SJCRH30 (cell line): ENCODE results near the gene RAB44. TPM values are rescaled to one million over a fixed set of nuclear protein-coding genes. Genes with fewer than 3 reads are reported as not detected.

ENCODE experiments used
- DNase-seq, 2 experiments: peaks; one replicate each; pipeline ENCODE4 v3.0.0-alpha.2; 2015 to 2020
- H3K27ac ChIP-seq: fragments of 250-450 bp; sonication (Bioruptor Pico); 2 replicates; pipeline ENCODE4 v1.5.1; 2020; ENCODE audit warnings: mild to moderate bottlenecking, moderate library complexity
- H3K27me3 ChIP-seq: fragments of 250-450 bp; sonication (Bioruptor Pico); 2 replicates; pipeline ENCODE4 v1.5.1; 2020; ENCODE audit warnings: mild to moderate bottlenecking, moderate library complexity
- H3K36me3 ChIP-seq: fragments of 250-450 bp; sonication (Bioruptor Pico); 2 replicates; pipeline ENCODE4 v1.5.1; 2020; ENCODE audit warnings: mild to moderate bottlenecking, moderate library complexity
- H3K4me1 ChIP-seq: fragments of 250-450 bp; sonication (Bioruptor Pico); 2 replicates; pipeline ENCODE4 v1.5.1; 2020; ENCODE audit warnings: mild to moderate bottlenecking, moderate library complexity
- H3K4me3 ChIP-seq: fragments of 250-450 bp; sonication (Bioruptor Pico); 2 replicates; pipeline ENCODE4 v1.5.1; 2020; ENCODE audit warnings: mild to moderate bottlenecking, moderate library complexity
- H3K9me3 ChIP-seq: fragments of 250-450 bp; sonication (Bioruptor Pico); replicated peaks from 2 replicates; pipeline ENCODE4 v1.5.1; 2020; ENCODE audit warnings: mild to moderate bottlenecking, moderate library complexity
- total RNA-seq: library from RNA; depleted of rRNA; stranded (reverse); fragments of >200 nt; shearing (Covaris generic); gene quantifications from 2 replicates; pipeline ENCODE4 v1.2.3, GENCODE V29; 2014

Gene RAB44
- total RNA-seq, 1 experiment from 2014 or later: not detected

DNA sequence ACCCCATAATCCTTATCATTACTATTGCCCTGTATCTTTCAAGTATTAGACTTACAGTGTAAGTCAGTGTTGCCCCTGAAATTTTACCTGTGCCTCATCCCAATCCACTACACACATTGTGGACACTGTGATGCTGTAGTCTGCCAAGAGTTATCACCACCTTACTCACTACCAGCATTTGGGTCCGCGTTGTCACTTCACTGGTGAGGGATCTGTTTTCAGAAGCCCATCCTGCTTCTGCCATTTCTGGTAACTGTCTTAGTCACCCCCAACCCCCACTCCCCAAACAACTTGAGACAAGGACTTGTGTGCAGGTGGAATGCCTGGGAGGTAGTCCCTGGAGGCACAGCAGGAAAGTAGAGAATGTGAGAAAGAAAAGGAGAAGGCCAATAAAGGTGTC, 6.0 kb upstream of the RAB44 start:
- Histone ChIP-seq H3K27me3 (no peaks in the 10 kb centered on the region), H3K4me1 (no peaks in the 10 kb centered on the region), H3K4me3 (no peak overlapping the region), H3K36me3 (peaks cover 10% of the 10 kb centered on the region), H3K9me3 (no peaks in the 10 kb centered on the region), H3K27ac (no peak overlapping the region)
- DNase-seq: no peak

DNA sequence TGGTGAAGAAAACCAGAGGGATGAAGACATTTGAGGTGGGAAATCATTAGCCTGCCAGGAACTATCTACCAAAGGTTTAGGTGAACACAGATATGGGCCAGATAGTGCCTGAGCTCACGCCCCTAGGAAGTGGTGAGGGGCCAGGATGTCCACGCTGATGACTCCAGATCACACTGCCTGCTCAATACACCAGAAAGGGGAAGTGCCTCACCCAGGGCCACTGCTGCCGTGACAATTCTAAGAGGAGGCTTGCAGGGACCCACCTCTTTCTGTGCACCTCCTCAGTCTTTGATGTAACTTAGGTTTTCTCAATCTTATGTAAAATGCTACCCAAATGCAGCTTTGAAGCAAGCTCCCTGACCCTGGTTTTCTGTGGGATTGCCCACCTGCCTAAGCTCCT, 5.4 kb upstream of the RAB44 start:
- DNase-seq: no peak
- Histone ChIP-seq H3K27ac (no peak overlapping the region), H3K27me3 (no peaks in the 10 kb centered on the region), H3K36me3 (peaks cover 5% of the 10 kb centered on the region), H3K4me1 (no peaks in the 10 kb centered on the region), H3K9me3 (no peaks in the 10 kb centered on the region), H3K4me3 (no peak overlapping the region)

DNA sequence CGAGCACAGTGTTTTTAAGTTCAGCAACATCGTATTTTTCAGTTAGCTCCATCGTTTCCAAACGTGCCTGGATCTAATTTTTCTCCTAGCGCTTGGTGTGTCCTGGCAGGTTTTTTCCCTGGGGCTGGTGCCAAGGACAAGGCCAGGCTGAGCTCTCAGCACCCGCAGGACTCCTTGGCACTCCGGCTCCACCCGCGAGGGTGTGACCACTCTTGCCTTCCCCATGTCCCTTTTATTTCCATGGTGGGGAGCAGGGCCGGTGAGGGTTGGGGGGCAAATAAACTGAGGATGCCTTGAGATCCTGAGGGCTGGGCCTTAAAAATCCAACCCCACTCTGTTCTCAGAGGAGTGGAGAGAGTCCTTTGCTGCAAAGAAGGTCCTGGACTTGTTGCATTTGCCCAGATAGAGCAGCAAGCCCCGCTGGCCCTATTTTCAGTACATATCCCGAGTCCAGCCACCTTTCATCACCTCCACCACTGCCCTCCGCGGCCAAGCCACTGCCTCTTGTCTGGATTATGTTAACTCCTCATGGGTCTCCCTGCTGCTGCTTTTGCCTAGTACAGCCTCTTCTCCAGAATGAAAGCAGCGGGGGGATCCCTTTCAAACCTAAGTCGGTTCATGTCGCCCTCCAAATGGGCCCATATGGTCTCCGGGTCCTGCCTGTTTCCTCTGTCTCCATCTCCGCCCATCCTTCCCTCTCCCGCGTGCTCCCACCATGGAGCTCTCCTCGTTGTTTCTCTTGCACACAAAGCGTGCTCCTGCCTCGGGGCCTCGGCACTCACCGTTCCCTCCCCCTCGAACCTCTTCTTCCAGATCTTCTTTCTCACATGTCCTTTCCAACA, 4.5 kb upstream of the RAB44 start:
- no peaks in the 10 kb centered on the region for H3K9me3 ChIP-seq
- H3K4me3 ChIP-seq: no peak overlapping the region
- no peaks in the 10 kb centered on the region for H3K27me3 ChIP-seq
- H3K4me1 ChIP-seq: no peaks in the 10 kb centered on the region
- no peak for DNase-seq
- no peaks in the 10 kb centered on the region for H3K36me3 ChIP-seq
- no peak overlapping the region for H3K27ac ChIP-seq

DNA sequence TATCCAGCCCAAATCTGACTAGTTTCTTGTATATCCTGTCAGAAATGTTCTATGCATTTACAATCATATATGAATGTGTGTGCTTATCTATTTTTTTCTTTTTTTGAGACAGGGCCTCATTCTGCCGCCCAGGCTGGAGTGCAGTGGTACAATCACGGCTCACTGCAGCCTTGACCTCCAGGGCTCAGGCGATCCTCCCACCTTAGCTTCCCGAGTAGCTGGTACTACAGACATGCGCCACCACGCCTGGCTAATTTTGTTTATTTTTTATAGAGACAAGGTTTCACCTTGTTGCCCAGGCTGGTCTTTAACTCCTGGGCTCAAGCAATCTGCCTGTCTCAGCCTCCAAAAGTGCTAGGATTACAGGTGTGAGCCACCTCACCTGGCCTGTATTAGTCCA, 3.0 kb upstream of the RAB44 start:
- H3K9me3 ChIP-seq: no peaks in the 10 kb centered on the region
- H3K36me3 ChIP-seq: no peaks in the 10 kb centered on the region
- H3K27me3 ChIP-seq: no peaks in the 10 kb centered on the region
- H3K4me1 ChIP-seq: no peaks in the 10 kb centered on the region
- no peak for DNase-seq
- no peak overlapping the region for H3K27ac ChIP-seq
- no peak overlapping the region for H3K4me3 ChIP-seq

DNA sequence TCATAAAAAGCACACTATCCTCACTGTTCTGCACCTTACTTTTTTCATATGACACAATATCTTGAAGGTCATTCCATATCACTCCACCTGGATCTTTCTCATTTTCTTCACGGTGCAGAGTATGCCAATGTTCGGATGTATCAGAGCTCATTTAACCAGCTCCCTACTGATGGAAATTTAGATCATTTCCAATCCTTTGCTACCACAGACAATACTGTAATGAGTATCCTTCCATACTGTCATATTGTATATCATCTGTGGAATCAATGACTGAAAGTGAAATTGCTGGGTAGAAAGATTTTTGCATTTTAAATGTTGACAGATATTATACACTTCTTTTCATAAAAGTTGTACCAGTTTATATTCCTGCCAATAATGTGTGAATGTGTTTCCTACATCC, 2.2 kb upstream of the RAB44 start:
- no peaks in the 10 kb centered on the region for H3K27me3 ChIP-seq
- no peak overlapping the region for H3K27ac ChIP-seq
- no peaks in the 10 kb centered on the region for H3K4me1 ChIP-seq
- no peak overlapping the region for H3K4me3 ChIP-seq
- no peak for DNase-seq
- H3K9me3 ChIP-seq: no peaks in the 10 kb centered on the region
- H3K36me3 ChIP-seq: no peaks in the 10 kb centered on the region

DNA sequence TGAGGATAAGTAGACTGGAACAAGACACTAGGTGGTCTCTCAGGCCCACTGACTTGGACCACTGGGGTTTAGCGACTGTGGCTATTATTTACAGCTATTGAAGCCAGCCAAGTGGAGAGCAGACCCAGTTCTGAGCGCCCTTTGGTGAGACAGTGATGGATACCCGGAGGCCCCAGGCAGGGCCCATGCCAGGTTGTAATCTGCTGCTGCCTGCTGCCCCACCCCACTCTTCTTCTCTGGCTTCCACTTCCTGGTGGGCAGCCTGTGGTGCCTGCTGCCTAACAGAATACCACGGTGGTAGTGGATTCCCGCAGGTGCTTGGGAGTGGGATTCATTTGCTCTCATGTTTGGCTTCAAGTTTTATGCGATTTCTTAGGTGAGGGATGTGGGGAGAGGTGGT, 570 bp downstream of the RAB44 start:
- Histone ChIP-seq H3K4me1 (0 out of 2 replicates have a peak, but pooled peaks cover 5% of the 10 kb centered on the region), H3K4me3 (no peak overlapping the region), H3K36me3 (no peaks in the 10 kb centered on the region), H3K27ac (no peak overlapping the region), H3K27me3 (no peaks in the 10 kb centered on the region), H3K9me3 (no peaks in the 10 kb centered on the region)
- no peak for DNase-seq

DNA sequence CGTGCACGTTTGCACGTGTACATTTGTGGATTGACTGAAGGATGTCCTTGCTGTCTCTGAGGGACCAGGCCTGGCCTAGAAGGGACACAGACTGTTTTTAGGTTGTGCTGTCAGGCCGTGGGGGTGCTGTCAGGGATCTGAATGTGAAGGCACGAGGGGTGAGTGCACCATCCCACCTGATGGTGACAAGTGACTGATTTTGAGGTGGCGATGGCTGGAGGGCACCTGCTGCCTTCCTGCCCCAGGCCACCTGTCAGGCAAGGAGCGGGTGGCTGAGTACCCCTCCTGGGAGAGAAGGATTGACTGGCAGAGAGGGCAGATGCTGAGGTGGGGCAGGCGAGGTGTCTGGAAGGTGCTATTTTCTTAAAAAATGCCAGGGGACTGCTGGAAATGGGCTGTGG, 1.2 kb downstream of the RAB44 start:
- no peak overlapping the region for H3K4me3 ChIP-seq
- H3K36me3 ChIP-seq: no peaks in the 10 kb centered on the region
- 0 out of 2 replicates have a peak, but pooled peaks cover 5% of the 10 kb centered on the region for H3K4me1 ChIP-seq
- no peaks in the 10 kb centered on the region for H3K9me3 ChIP-seq
- H3K27ac ChIP-seq: no peak overlapping the region
- no peaks in the 10 kb centered on the region for H3K27me3 ChIP-seq
- no peak for DNase-seq

DNA sequence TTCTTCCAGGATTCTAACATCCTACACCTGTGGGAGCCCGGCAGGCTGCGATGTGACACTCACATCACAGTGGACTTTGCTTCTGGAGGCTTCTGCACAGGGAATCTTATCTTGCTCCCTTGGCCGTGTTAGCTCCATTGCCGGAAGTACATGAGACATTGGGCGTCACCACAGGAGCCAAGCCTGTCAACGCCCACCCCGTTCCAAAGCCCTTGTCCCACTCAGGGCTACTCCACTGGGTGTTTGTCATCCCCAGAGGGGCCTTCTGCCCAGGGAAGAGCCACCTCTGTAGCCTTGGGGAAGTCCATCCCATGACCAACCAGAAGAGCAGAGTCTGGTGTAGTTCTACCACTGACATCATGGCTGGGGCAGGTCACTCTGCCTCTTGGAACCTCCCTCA, 1.7 kb downstream of the RAB44 start:
- Histone ChIP-seq H3K36me3 (no peaks in the 10 kb centered on the region), H3K27me3 (no peaks in the 10 kb centered on the region), H3K27ac (no peak overlapping the region), H3K4me1 (0 out of 2 replicates have a peak, but pooled peaks cover 5% of the 10 kb centered on the region), H3K9me3 (no peaks in the 10 kb centered on the region), H3K4me3 (no peak overlapping the region)
- DNase-seq: no peak

DNA sequence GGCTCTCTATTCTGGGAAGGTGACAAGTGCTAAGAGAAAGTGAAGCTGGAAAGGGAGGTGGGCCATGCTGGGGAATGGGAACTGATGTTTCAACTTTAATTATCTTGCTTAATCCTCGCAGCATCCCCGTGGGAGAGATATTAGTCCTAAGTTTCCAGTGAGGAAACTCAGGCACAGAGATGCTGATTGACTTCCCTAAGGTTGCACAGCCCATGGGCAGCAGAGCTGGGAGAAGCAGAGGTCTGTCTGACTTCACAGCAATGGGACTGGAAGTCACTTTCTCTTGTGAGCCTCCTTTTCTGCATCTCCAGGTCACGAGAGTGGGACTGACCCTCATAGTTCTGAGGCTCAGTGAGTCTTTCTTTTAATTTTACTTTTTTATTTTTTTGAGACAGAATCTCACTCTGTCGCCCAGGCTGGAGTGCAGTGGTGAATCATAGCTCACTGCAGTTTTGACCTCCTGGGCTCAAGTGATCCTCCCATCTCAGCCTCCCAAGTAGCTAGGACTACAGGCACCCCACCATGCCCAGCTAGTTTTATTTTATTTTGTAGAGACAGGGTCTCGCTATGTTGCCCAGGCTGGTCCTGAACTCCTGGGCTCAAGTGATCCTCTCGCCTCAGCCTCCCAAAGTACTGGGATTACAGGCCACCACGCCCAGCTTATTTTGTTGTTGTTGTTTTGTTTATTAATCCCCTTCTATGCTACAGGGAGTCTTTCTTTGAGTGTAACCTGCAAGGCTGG, 2.6 kb downstream of the RAB44 start:
- Histone ChIP-seq H3K9me3 (no peaks in the 10 kb centered on the region), H3K27ac (no peak overlapping the region), H3K36me3 (no peaks in the 10 kb centered on the region), H3K4me1 (0 out of 2 replicates have a peak, but pooled peaks cover 5% of the 10 kb centered on the region), H3K27me3 (no peaks in the 10 kb centered on the region; the same call in 1 of the 2 replicates), H3K4me3 (no peak overlapping the region)
- no peak for DNase-seq

DNA sequence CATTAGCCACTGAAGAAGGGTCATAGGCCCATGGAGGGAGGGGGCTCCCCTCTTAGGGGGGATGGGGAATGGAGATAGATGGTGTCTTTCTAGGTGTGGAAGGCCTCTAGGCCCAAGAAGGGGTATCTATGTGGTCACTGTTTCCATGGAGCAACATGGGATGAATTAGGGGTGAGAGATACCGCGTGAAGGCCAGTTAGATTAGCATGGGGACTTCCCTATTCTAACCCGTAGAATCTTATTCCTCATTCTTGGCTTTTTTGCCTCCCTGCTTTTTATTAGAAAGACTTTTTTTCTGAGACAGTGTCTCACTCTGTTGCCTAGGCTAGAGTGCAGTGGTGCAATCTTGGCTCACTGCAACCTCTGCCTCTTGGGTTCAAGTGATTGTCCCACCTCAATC, 3.2 kb downstream of the RAB44 start:
- Histone ChIP-seq H3K36me3 (no peaks in the 10 kb centered on the region), H3K27ac (no peak overlapping the region), H3K27me3 (no peaks in the 10 kb centered on the region; the same call in 1 of the 2 replicates), H3K9me3 (no peaks in the 10 kb centered on the region), H3K4me3 (no peak overlapping the region), H3K4me1 (0 out of 2 replicates have a peak, but pooled peaks cover 5% of the 10 kb centered on the region)
- DNase-seq: no peak

DNA sequence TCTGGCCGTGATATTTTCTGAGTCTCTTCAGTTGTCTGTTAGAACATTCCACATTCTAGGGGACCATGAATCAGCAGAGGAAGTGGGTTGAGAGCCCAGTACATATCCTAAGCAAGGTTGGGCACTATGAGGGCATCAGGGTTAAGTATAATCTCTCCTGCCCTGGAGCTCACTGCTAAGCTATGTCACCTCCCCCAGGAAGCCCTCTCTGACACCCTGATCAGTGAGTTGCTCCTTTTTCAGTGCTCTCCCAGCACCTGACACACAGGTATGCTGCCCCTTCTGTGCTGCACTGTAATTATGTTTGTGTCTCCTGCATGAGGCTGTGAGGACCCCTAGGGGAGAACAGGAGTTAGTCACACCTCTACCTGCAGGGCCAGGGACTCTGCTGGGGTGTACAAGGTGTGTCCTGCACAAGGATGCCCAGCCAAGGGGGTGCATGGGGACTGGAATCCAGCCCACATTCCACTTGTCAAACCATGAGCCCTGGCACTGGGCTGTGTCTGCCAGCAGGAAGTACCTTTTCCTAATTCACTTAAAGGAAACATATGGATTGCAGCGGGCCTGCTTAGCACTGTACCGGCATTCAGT, 3.9 kb downstream of the RAB44 start:
- Histone ChIP-seq H3K4me1 (0 out of 2 replicates have a peak, but pooled peaks cover 5% of the 10 kb centered on the region), H3K9me3 (no peaks in the 10 kb centered on the region), H3K27ac (no peak overlapping the region), H3K4me3 (no peak overlapping the region), H3K36me3 (no peaks in the 10 kb centered on the region), H3K27me3 (no peaks in the 10 kb centered on the region; the same call in 1 of the 2 replicates)
- no peak for DNase-seq

DNA sequence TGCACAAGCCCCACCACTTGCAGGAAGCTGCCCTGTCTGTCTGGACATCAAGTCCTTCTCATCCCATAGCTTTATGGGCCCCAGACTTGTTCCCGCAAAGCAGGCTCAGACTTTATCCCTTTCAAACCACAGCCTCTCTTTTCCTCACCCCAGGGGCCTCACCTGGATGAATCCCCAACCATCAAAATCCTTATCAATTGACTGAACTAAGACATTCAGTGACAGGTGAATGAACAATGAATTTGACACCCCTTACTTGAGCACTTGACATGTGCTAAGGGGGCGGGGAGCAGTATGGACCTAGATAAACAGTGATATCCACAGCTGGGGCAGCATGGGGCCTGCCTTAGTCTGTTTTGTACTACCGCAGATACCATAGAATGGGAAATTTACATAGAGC, 5.0 kb downstream of the RAB44 start:
- H3K27me3 ChIP-seq: no peaks in the 10 kb centered on the region; the same call in 1 of the 2 replicates
- no peaks in the 10 kb centered on the region for H3K9me3 ChIP-seq
- peak in 1 of 2 experiments; percentile 20 for DNase-seq

DNA sequence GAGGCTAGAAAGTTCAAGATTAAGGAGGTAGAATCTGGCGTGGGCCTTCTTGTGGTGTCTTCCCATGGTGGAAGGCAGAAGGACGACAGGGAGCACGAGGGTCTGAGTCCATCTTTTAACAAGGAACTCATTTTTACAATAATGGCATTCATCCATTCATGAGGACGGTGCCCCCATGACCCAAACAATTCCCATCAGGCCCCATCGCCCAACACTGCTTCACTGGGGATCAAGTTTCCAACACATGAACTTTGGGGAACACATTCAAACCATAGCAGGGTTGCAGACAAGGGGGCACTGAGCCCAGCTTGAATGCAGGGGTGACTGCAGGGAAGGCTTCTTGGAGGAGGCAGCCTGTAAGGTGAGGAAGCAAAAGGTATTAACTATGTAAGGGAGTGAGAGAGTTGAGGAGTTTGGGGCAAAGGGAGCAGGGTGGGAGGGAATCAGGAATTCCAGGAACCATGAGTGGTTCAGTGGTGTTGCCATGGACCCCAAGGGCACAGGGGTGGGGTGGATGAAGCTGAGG, 5.5 kb downstream of the RAB44 start:
- Histone ChIP-seq H3K27me3 (no peaks in the 10 kb centered on the region; the same call in 1 of the 2 replicates), H3K4me3 (no peak overlapping the region), H3K9me3 (no peaks in the 10 kb centered on the region), H3K27ac (no peak overlapping the region), H3K36me3 (no peaks in the 10 kb centered on the region), H3K4me1 (0 out of 2 replicates have a peak, but pooled peaks cover 5% of the 10 kb centered on the region)
- no peak for DNase-seq

More for the DNA sequence above, 5.0 kb downstream of the RAB44 start:
- Histone ChIP-seq H3K4me3 (no peak overlapping the region), H3K27ac (no peak overlapping the region), H3K4me1 (0 out of 2 replicates have a peak, but pooled peaks cover 5% of the 10 kb centered on the region), H3K36me3 (no peaks in the 10 kb centered on the region)

DNA sequence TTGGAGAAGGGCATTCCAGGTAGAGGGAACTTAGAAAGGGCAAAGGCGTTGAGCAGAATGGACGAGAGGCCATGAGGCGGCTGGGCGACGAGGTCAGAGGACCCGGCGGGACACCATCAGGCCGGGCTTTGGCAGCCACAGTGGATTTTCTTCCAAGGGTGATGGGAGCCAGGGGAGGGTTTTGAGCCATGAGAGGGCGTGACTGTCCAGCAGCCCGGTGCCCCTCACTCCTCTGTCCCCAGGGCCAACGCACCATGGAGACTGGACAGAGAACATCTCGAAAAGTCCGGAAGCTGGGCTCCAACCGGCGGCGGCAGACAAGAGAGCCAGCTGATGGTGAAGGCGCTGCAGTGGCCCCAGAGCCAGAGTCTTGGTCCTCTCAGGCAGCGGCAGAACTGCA, 6.4 kb downstream of the RAB44 start:
- DNase-seq: no peak
- H3K4me1 ChIP-seq: 0 out of 2 replicates have a peak, but pooled peaks cover 5% of the 10 kb centered on the region
- H3K36me3 ChIP-seq: no peaks in the 10 kb centered on the region
- no peak overlapping the region for H3K4me3 ChIP-seq
- H3K27ac ChIP-seq: no peak overlapping the region
- H3K9me3 ChIP-seq: no peaks in the 10 kb centered on the region
- H3K27me3 ChIP-seq: no peaks in the 10 kb centered on the region; the same call in 1 of the 2 replicates
